ENCODE results near the gene UNC119B. TPM values are rescaled to one million over a fixed set of nuclear protein-coding genes. Genes with fewer than 3 reads are reported as not detected.

Gene UNC119B
- total RNA-seq, 1 donor from 2014 or later: 9.3 TPM

GRCh38 chr12:120763250-120763649 lies 53.0 kb downstream of the UNC119B start:
- DNase-seq (ENCODE audit: low read depth): no peak

- no peak for DNase-seq (ENCODE audit: low read depth)
These were observed 54.6 kb downstream of the UNC119B start for GRCh38 chr12:120764816-120765215.

GRCh38 chr12:120766566-120766965 lies 56.3 kb downstream of the UNC119B start:
- DNase-seq (ENCODE audit: low read depth): no peak

GRCh38 chr12:120767071-120768024 lies 57.1 kb downstream of the UNC119B start:
- DNase-seq (ENCODE audit: low read depth): no peak

GRCh38 chr12:120771097-120771496 lies 60.8 kb downstream of the UNC119B start:
- no peak for DNase-seq (ENCODE audit: low read depth)

Other genes starting within 250 kb of the UNC119B start
- gene SRSF9, start 240.7 kb upstream of the UNC119B start, total RNA-seq: 56.6 and 61.6 TPM in 2 replicates
- 329 and 397 TPM in 2 replicates for gene DYNLL1, start 214.3 kb upstream of the UNC119B start, total RNA-seq
- 28.6 and 30.5 TPM in 2 replicates for gene COQ5, start 181.3 kb upstream of the UNC119B start, total RNA-seq
- gene RNF10, start 176.1 kb upstream of the UNC119B start, total RNA-seq: 89.2 and 109 TPM in 2 replicates
- 23.8 and 29.6 TPM in 2 replicates for gene POP5, start 129.1 kb upstream of the UNC119B start, total RNA-seq
- gene CABP1, start 69.8 kb upstream of the UNC119B start, total RNA-seq: not detected in 2 replicates
- gene MLEC, start 23.3 kb upstream of the UNC119B start, total RNA-seq: 95.0 and 115 TPM in 2 replicates
- 23.2 and 24.2 TPM in 2 replicates for gene ACADS, start 15.4 kb downstream of the UNC119B start, total RNA-seq
- 11.0 and 12.2 TPM in 2 replicates for gene SPPL3, start 193.9 kb downstream of the UNC119B start, total RNA-seq

Measured in myocyte (in vitro differentiated cells).